HepG2 (cell line): ENCODE results near the gene VPS9D1. TPM values are rescaled to one million over a fixed set of nuclear protein-coding genes. Genes with fewer than 3 reads are reported as not detected.

Experiments
- ARHGAP35 ChIP-seq: sonication (generic); formaldehyde crosslinking; IDR thresholded peaks from 2 replicates; pipeline ENCODE4 v1.9.0; 2022; ENCODE audit warnings: mild to moderate bottlenecking, inconsistent platforms, moderate library complexity, missing genetic modification reagents, borderline replicate concordance
- ATF7-NPFF ChIP-seq: sonication (generic); formaldehyde crosslinking; IDR thresholded peaks from 2 replicates; pipeline ENCODE4 v1.8.1; 2023; ENCODE audit warnings: mild to moderate bottlenecking, low read depth, missing genetic modification reagents, moderate library complexity
- KLF11 ChIP-seq: IDR thresholded peaks from 2 replicates; pipeline ENCODE4 v1.6.1; 2016; ENCODE audit warnings: missing compliant biosample characterization
- LCORL ChIP-seq, 2 experiments: fragments of 450-650 bp in 1 of 2; sonication (generic) in 1 of 2; formaldehyde crosslinking in 1 of 2; IDR thresholded peaks; 2 replicates each; pipeline versions ENCODE4 v1.5.0 to v1.6.1; 2017 to 2020; ENCODE audit warnings: antibody characterized with exemption in 1 of 2, missing genetic modification reagents in 1 of 2
- MEIS1 ChIP-seq: sonication (generic); formaldehyde crosslinking; IDR thresholded peaks from 2 replicates; pipeline ENCODE4 v1.9.0; 2021; ENCODE audit warnings: mild to moderate bottlenecking, missing genetic modification reagents, moderate library complexity, borderline replicate concordance
- MYC ChIP-seq: sonication (generic); formaldehyde crosslinking; IDR thresholded peaks from 2 replicates; pipeline ENCODE4 v1.9.0; 2021; ENCODE audit warnings: missing genetic modification reagents, borderline replicate concordance
- PAWR ChIP-seq: sonication (generic); formaldehyde crosslinking; IDR thresholded peaks from 2 replicates; pipeline ENCODE4 v1.4.0; 2020; ENCODE audit warnings: missing genetic modification reagents, mild to moderate bottlenecking, borderline replicate concordance
- RNF2 ChIP-seq: fragments of 450-650 bp; conservative IDR thresholded peaks from 2 replicates; pipeline ENCODE4 v1.6.1; 2016; ENCODE audit warnings: low read depth
- RORA ChIP-seq: sonication (generic); formaldehyde crosslinking; IDR thresholded peaks from 2 replicates; pipeline ENCODE4 v1.5.0; 2020; ENCODE audit warnings: mild to moderate bottlenecking, missing genetic modification reagents, moderate library complexity
- RXRB ChIP-seq: IDR thresholded peaks from 2 replicates; pipeline ENCODE4 v1.6.1; 2016; ENCODE audit warnings: borderline replicate concordance, missing genetic modification reagents, missing compliant biosample characterization
- ZFX ChIP-seq: sonication (generic); formaldehyde crosslinking; IDR thresholded peaks from 2 replicates; pipeline ENCODE4 v1.4.0; 2020; ENCODE audit warnings: mild to moderate bottlenecking, low read depth, missing genetic modification reagents, moderate library complexity
- ZNF142 ChIP-seq: sonication (generic); formaldehyde crosslinking; IDR thresholded peaks from 2 replicates; pipeline ENCODE4 v1.4.0; 2020; ENCODE audit warnings: missing genetic modification reagents
- ZNF143 ChIP-seq: sonication (generic); formaldehyde crosslinking; IDR thresholded peaks from 2 replicates; pipeline ENCODE4 v1.4.0; 2020; ENCODE audit warnings: missing genetic modification reagents
- ZNF263 ChIP-seq: sonication (generic); formaldehyde crosslinking; IDR thresholded peaks from 2 replicates; pipeline ENCODE4 v1.4.0; 2020; ENCODE audit warnings: missing genetic modification reagents
- ZNF503 ChIP-seq: sonication (generic); formaldehyde crosslinking; IDR thresholded peaks from 2 replicates; pipeline ENCODE4 v1.4.0; 2020; ENCODE audit warnings: missing genetic modification reagents
- ZNF605 ChIP-seq: sonication (generic); formaldehyde crosslinking; IDR thresholded peaks from 2 replicates; pipeline ENCODE4 v1.8.0; 2022; ENCODE audit warnings: mild to moderate bottlenecking, missing genetic modification reagents
- ZNF746 ChIP-seq: sonication (generic); formaldehyde crosslinking; IDR thresholded peaks from 2 replicates; pipeline ENCODE4 v1.8.0; 2022; ENCODE audit warnings: mild to moderate bottlenecking, missing genetic modification reagents
- ZNF770 ChIP-seq: sonication (generic); formaldehyde crosslinking; IDR thresholded peaks from 2 replicates; pipeline ENCODE4 v1.5.0; 2020; ENCODE audit warnings: mild to moderate bottlenecking, missing genetic modification reagents
- polyA plus RNA-seq, 8 experiments: library from polyadenylated mRNA; depleted of rRNA in 3 of 8; stranded (reverse) in 7 of 8; unstranded in 1 of 8; fragments of >200 nt; fragmentation: Illumina TruSeq in 4 of 8; extraction: Trizol in 4 of 8; gene quantifications; 2 replicates each; pipeline versions ENCODE4 v1.2.1 to v1.2.3, GENCODE V29; 2011 to 2016; ENCODE audit warnings: low read depth in 4 of 8, missing spikeins in 1 of 8, mixed read lengths in 1 of 8; ENCODE audit not compliant: insufficient read depth in 1 of 8
- total RNA-seq, 5 experiments: library from RNA; depleted of rRNA; stranded (reverse); fragments of >200 nt; fragmentation: Illumina TruSeq; extraction: Trizol; gene quantifications; 2 replicates each; pipeline ENCODE4 v1.2.3, GENCODE V29; 2016; ENCODE audit warnings: low read depth in 1 of 5

Gene VPS9D1
- total and polyA plus RNA-seq, 2 of the 13 experiments (the other 11 are each of a cell fraction or from before 2014, with no cell fraction given), result 10.1 to 13.2 TPM

GRCh38 chr16:89701425-89702406 is 19.0 kb downstream of the VPS9D1 start, which contains the start of gene SPATA2L (continued):
- TF ChIP-seq ZNF770, result 0 out of 2 replicates have a peak, but pooled peaks have one; percentile 53
- peak; percentile 93 for TF ChIP-seq ZFX (CRISPR knock-in tag)
- TF ChIP-seq RNF2, result peak; percentile 93
- TF ChIP-seq RXRB (CRISPR knock-in tag), result peak; percentile 3; the same call in 1 of the 2 replicates
- TF ChIP-seq LCORL (IDR thresholded peaks at IDR 0.05), result no peak
- peak; percentile 84 for TF ChIP-seq LCORL (CRISPR knock-in tag; IDR thresholded peaks at IDR 0.05)
- TF ChIP-seq ATF7-NPFF (CRISPR knock-in tag), result peak; percentile 64; the same call in 1 of the 2 replicates
- TF ChIP-seq PAWR (CRISPR knock-in tag), result 0 out of 2 replicates have a peak, but pooled peaks have one; percentile 32
- TF ChIP-seq ZNF142, result peak; percentile 93
- peak; percentile 42 for TF ChIP-seq ZNF263 (CRISPR knock-in tag)
- 0 out of 2 replicates have a peak, but pooled peaks have one; percentile 25 for TF ChIP-seq ZNF746 (CRISPR knock-in tag)
- peak; percentile 64; the same call in 1 of the 2 replicates for TF ChIP-seq ZNF503 (CRISPR knock-in tag)
- TF ChIP-seq ZNF605 (CRISPR knock-in tag), result no peak
- TF ChIP-seq ZNF143, result peak; percentile 37; the same call in 1 of the 2 replicates
- peak; percentile 78; the same call in 1 of the 2 replicates for TF ChIP-seq MEIS1 (CRISPR knock-in tag)
- TF ChIP-seq MYC, result peak; percentile 61; the same call in 1 of the 2 replicates
- no peak; the same call in 1 of the 2 replicates for TF ChIP-seq ARHGAP35 (CRISPR knock-in tag)
- peak; percentile 70; the same call in 1 of the 2 replicates for TF ChIP-seq KLF11 (CRISPR knock-in tag)
- no peak for TF ChIP-seq RORA (CRISPR knock-in tag)
